Kidney epithelial cell (primary cell): ENCODE measurements around the gene ATP11A. TPM values are rescaled to one million over a fixed set of nuclear protein-coding genes. Genes with fewer than 3 reads are reported as not detected.

Experiments used
- DNase-seq: peaks from one replicate; pipeline ENCODE4 v3.0.0-alpha.2; 2010; ENCODE audit warnings: low read depth
- H3K27me3 ChIP-seq: 2 replicates; pipeline ENCODE4 v1.6.0; 2011; ENCODE audit warnings: low read length; ENCODE audit not compliant: control insufficient read depth, insufficient read depth
- H3K36me3 ChIP-seq: 2 replicates; pipeline ENCODE4 v1.5.1; 2011; ENCODE audit warnings: low read length; ENCODE audit not compliant: control insufficient read depth, insufficient read depth
- H3K4me3 ChIP-seq: 2 replicates; pipeline ENCODE4 v1.5.1; 2011; ENCODE audit warnings: low read depth, mild to moderate bottlenecking, control low read depth, low read length
- total RNA-seq: library from RNA; depleted of rRNA; stranded (reverse); fragments of >200 nt; gene quantifications from 2 replicates; pipeline ENCODE4 v1.2.3, GENCODE V29; 2015
- TF ChIP-seq, protein P1 (sequence below): IDR thresholded peaks from 2 replicates; pipeline ENCODE4 v1.5.1; 2011; ENCODE audit warnings: mild to moderate bottlenecking, moderate library complexity, low read length, control low read depth, inconsistent platforms; ENCODE audit not compliant: insufficient read depth, poor library complexity, severe bottlenecking

Gene ATP11A
- total RNA-seq, 1 donor from 2014 or later: 31.5 TPM

- Histone ChIP-seq H3K36me3 (no peaks in the 10 kb centered on the region), H3K27me3 (no peaks in the 10 kb centered on the region), H3K4me3 (no peak overlapping the region)
- DNase-seq: no peak
- TF ChIP-seq, protein P1, sequence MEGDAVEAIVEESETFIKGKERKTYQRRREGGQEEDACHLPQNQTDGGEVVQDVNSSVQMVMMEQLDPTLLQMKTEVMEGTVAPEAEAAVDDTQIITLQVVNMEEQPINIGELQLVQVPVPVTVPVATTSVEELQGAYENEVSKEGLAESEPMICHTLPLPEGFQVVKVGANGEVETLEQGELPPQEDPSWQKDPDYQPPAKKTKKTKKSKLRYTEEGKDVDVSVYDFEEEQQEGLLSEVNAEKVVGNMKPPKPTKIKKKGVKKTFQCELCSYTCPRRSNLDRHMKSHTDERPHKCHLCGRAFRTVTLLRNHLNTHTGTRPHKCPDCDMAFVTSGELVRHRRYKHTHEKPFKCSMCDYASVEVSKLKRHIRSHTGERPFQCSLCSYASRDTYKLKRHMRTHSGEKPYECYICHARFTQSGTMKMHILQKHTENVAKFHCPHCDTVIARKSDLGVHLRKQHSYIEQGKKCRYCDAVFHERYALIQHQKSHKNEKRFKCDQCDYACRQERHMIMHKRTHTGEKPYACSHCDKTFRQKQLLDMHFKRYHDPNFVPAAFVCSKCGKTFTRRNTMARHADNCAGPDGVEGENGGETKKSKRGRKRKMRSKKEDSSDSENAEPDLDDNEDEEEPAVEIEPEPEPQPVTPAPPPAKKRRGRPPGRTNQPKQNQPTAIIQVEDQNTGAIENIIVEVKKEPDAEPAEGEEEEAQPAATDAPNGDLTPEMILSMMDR: no peak
These were observed 88.0 kb downstream of the ATP11A start for GRCh38 chr13:112777637-112778406.

GRCh38 chr13:112779856-112780604 lies 90.2 kb downstream of the ATP11A start:
- Histone ChIP-seq H3K4me3 (no peak overlapping the region), H3K27me3 (no peaks in the 10 kb centered on the region), H3K36me3 (no peaks in the 10 kb centered on the region)
- DNase-seq: peak; percentile 31
- TF ChIP-seq, protein P1: no peak

DNA sequence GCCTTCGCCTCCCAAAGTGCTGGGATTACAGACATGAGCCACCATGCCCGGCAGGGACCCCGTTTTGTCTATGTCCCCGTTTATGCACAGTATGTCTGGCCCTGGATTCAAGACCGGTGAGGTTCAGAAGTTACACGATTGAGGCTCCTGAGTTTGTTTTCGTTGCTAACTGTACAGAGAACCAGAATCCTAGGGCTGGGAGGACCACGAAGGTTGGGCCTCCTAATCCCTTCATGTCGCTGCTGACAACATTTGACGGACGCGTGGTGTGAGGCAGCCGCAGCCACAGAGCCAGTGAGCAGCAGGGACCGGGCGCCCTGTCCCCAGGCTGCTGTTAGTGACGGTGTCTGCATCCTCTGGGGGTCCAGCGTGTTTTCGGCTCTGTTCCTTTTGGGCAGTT lies 91.4 kb downstream of the ATP11A start:
- Histone ChIP-seq H3K4me3 (no peak overlapping the region), H3K36me3 (peaks cover 1% of the 10 kb centered on the region), H3K27me3 (no peaks in the 10 kb centered on the region)
- no peak for DNase-seq
- TF ChIP-seq, protein P1: no peak

DNA sequence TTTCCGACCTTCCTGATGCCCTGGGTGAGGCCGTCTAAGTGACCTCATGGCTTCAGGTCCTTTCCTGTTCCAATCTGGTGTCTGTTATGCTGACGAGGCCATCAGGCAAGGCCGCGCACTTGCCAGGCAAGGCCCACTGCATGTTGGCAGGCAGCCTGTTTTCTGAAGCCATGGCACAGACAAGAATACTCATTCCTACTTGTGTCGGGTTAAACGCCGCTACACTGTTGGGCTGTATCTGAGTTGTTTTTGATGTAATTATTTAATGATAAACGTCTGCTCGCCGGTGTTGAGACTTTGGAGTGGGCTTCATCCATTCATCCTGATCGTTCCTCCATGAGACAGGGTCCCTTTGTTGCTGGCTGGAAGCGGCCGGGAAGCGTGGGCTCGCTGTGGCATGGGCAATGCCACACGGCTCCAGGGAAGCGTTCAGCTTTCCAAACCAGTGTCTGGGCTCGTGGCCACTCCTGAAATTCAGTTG lies 92.1 kb downstream of the ATP11A start:
- Histone ChIP-seq H3K4me3 (no peak overlapping the region), H3K36me3 (peaks cover 1% of the 10 kb centered on the region), H3K27me3 (no peaks in the 10 kb centered on the region)
- DNase-seq: no peak
- TF ChIP-seq, protein P1: no peak

DNA sequence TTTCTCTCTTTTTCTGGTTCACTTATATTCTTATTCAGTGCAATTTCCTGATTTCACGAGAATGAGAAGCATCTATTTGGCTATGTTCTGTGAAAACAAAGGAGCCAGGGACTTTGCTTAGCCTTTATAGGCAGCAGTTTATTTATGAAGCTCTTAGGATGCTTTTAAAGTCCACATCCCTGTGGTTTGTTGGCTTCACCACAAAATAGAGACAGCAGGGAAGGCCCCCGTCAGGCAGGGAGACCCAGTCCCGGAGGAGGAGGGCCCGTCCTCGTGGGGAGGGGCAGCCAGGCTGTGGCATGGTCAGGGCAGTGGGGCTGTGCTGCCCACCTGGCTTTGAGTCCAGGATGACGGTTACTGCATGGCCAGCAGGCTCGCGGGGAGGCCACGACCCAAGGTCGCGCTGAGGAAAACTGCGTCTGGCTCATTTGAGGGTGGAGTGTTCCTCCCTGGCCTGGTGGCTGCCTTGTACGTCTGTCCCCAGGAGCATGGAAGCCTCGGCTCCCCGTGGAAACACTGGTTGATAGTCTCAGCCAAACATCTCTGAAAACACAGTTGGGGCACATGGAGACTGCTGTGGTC lies 92.7 kb downstream of the ATP11A start:
- DNase-seq: no peak
- Histone ChIP-seq H3K36me3 (peaks cover 1% of the 10 kb centered on the region), H3K4me3 (no peak overlapping the region), H3K27me3 (no peaks in the 10 kb centered on the region)
- TF ChIP-seq, protein P1: no peak
